ENCODE data around the gene TWNK. TPM values are rescaled to one million over a fixed set of nuclear protein-coding genes. Genes with fewer than 3 reads are reported as not detected.

The TWNK gene
- total RNA-seq, 2 donors from 2014 or later: 9.7 to 17.3 TPM

DNA sequence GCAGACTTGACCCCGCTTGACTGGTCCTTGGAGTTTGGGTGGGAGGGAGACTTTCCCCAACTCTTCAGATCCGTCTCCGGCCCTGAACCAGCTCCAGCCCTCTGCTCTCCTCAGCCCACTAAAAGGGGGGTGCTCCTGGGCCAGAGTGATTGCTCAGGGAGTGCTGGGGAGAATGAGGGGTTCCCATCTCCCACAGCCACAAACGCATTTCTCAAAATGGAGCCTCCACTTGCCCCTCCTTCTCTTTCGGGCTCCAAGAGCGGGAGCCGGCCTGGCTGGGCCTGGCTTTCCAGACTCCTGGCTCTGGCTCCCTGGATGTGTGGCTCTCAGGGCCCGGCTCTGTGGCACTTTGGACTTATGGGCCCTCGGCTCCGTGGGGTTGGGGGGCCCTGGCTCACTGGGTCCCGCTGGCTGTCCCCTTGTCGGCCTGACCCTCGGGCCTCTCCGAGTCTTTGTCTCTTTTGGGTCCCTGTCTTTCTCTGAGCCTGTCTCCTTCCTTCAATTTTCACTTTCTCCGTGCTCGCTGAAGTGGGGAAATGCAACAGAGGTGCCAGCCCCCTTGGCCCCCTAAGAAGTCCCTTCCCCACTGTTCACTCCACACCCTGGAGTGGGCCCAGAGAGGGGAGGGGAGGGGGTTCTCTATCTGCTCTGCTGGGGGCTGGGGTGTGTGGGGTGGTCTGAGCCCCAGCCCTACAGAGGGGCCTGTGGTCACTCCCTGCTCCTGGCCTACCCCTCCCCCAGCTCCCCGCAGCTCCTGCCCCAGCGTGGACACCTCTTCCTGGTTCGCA, 13.0 kb downstream of the TWNK start:
- intact Hi-C loops (cut with DNase I): no loop called here
- H3K4me1 ChIP-seq (replicated peaks): peaks cover 23% of the 10 kb centered on the region

DNA sequence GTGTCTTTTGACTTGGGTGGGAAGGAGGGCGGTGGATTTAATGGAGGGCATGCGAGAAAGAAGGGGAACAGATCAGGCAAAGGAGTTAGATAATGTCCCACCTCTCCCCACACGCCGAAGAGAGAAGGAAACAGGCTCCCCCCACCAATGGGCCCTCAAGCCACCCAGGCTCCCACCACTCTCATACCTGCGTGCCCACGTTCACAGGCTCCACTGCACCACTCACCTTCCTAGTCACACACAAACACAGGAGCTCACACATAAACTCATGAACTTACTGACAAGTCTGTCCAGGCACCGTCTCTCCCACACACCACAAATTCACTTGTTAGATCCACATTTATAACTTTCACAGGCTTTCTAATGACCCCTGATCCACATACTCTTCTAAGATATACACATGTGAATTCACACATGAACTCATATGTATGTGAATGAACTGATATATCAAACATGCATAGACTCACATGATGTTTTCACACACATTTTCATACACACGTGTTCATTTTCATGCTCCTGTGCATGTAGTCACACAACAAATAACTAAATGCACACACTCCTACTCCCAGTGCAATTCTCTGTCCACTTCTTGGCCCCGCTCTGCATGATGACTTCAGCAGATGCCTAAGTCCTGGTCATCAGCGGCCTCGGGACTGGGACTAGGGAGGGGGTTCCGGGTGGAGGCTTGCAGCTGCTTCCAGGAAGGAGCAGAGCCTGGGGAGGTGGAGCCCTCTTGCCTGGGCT, 13.7 kb downstream of the TWNK start:
- Histone ChIP-seq H3K4me3 (peak overlapping the region; percentile 64 to 91), H3K27ac (peak overlapping the region; percentile 99 to 100), H3K4me1 (replicated peaks) (peaks cover 23% of the 10 kb centered on the region), H3K27me3 (replicated peaks; ENCODE audit: insufficient read depth) (no peaks in the 10 kb centered on the region), H3K36me3 (peaks cover 3 to 15% of the 10 kb centered on the region in 2 donors), H3K9me3 (no peaks in the 10 kb centered on the region)
- DNase-seq (ENCODE audit: low spot score): peak; percentile 58
- WGBS: 16% methylated on average over 12 of the region's 12 CpGs
- TF ChIP-seq POLR2AphosphoS5 (IDR thresholded peaks at IDR 0.05): peak; percentile 88
- peak; percentile 78 for TF ChIP-seq POLR2A (IDR thresholded peaks at IDR 0.05)
- TF ChIP-seq, protein P1, sequence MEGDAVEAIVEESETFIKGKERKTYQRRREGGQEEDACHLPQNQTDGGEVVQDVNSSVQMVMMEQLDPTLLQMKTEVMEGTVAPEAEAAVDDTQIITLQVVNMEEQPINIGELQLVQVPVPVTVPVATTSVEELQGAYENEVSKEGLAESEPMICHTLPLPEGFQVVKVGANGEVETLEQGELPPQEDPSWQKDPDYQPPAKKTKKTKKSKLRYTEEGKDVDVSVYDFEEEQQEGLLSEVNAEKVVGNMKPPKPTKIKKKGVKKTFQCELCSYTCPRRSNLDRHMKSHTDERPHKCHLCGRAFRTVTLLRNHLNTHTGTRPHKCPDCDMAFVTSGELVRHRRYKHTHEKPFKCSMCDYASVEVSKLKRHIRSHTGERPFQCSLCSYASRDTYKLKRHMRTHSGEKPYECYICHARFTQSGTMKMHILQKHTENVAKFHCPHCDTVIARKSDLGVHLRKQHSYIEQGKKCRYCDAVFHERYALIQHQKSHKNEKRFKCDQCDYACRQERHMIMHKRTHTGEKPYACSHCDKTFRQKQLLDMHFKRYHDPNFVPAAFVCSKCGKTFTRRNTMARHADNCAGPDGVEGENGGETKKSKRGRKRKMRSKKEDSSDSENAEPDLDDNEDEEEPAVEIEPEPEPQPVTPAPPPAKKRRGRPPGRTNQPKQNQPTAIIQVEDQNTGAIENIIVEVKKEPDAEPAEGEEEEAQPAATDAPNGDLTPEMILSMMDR (IDR thresholded peaks at IDR 0.05): no peak
- intact Hi-C loops (cut with DNase I): no loop called here

More for the DNA sequence above, 13.0 kb downstream of the TWNK start:
- WGBS: 3% methylated on average over 19 of the region's 19 CpGs
- peaks cover 0 to 15% of the 10 kb centered on the region in 2 donors for H3K36me3 ChIP-seq
- H3K27ac ChIP-seq: peak overlapping the region; percentile 99 to 100
- H3K4me3 ChIP-seq: peak overlapping the region; percentile 64 to 91
- H3K9me3 ChIP-seq: no peaks in the 10 kb centered on the region
- DNase-seq (ENCODE audit: low spot score): no peak
- TF ChIP-seq POLR2AphosphoS5 (IDR thresholded peaks at IDR 0.05) (no peak), POLR2A (IDR thresholded peaks at IDR 0.05) (no peak)
- TF ChIP-seq, protein P1 (IDR thresholded peaks at IDR 0.05): no peak
- no peaks in the 10 kb centered on the region for H3K27me3 ChIP-seq (replicated peaks; ENCODE audit: insufficient read depth)

DNA sequence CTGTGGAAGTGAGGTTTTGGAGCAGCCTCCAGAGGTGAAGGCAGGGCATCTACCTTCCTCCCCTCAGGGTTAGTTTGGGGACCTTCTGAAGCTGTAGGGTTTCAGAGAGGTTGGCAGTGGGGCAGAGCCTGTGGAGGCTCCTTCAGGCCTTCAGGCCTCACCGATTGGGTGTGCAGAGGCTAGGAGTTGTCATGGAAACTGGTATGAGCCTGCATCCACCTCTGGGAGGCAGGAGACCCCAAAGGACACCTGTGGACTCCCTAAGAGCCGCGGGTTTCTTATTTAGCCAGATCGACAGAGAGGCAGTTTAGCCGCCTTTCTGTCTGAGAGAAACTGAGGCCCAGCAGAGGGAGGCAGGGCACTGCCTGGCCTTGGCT, 14.3 kb downstream of the TWNK start:
- H3K4me1 ChIP-seq (replicated peaks): peaks cover 19% of the 10 kb centered on the region
- TF ChIP-seq, protein P1 (IDR thresholded peaks at IDR 0.05): no peak
- TF ChIP-seq POLR2AphosphoS5 (IDR thresholded peaks at IDR 0.05): no peak
- TF ChIP-seq POLR2A (IDR thresholded peaks at IDR 0.05): no peak
- H3K27ac ChIP-seq: peak overlapping the region; percentile 99 to 100
- H3K36me3 ChIP-seq: peaks cover 3 to 15% of the 10 kb centered on the region in 2 donors
- DNase-seq (ENCODE audit: low spot score): no peak
- no peaks in the 10 kb centered on the region for H3K9me3 ChIP-seq
- WGBS: 42% methylated on average over 5 of the region's 5 CpGs
- peak overlapping the region in 1 of 2 donors; percentile 91 for H3K4me3 ChIP-seq
- intact Hi-C loops (cut with DNase I): no loop called here
- H3K27me3 ChIP-seq (replicated peaks; ENCODE audit: insufficient read depth): no peaks in the 10 kb centered on the region

DNA sequence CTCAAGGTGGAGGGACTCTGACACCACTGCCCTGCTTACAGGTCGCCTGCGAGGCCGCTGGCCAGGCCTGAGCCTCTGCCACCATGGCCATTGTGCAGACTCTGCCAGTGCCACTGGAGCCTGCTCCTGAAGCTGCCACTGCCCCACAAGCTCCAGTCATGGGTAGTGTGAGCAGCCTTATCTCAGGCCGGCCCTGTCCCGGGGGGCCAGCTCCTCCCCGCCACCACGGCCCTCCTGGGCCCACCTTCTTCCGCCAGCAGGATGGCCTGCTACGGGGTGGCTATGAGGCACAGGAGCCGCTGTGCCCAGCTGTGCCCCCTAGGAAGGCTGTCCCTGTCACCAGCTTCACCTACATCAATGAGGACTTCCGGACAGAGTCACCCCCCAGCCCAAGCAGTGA, 15.1 kb downstream of the TWNK start:
- 80% methylated on average over 8 of the region's 11 CpGs for WGBS

More for the DNA sequence above, 15.1 kb downstream of the TWNK start:
- intact Hi-C loops (cut with DNase I): no loop called here
- H3K4me3 ChIP-seq: no peak overlapping the region
- no peak for DNase-seq (ENCODE audit: low spot score)
- TF ChIP-seq, protein P1 (IDR thresholded peaks at IDR 0.05): no peak
- TF ChIP-seq POLR2A (IDR thresholded peaks at IDR 0.05): no peak
- no peak for TF ChIP-seq POLR2AphosphoS5 (IDR thresholded peaks at IDR 0.05)
- H3K36me3 ChIP-seq: peaks cover 3 to 15% of the 10 kb centered on the region in 2 donors
- no peaks in the 10 kb centered on the region for H3K27me3 ChIP-seq (replicated peaks; ENCODE audit: insufficient read depth)
- peak overlapping the region; percentile 99 to 100 for H3K27ac ChIP-seq
- H3K9me3 ChIP-seq: no peaks in the 10 kb centered on the region
- H3K4me1 ChIP-seq (replicated peaks): peaks cover 17% of the 10 kb centered on the region
